Right lobe of liver (tissue), 6 donors: ENCODE data around the gene KIAA0319L. TPM values are rescaled to one million over a fixed set of nuclear protein-coding genes. Genes with fewer than 3 reads are reported as not detected.
"Not testable (repeated sequence)": the region's sequence is repeated elsewhere in the genome, so short reads cannot be mapped to it uniquely, and the experiment has no call there.

Source experiments
- ATAC-seq, 4 donors: fragments of 200-7000 bp; cut with Tn5 transposase; one replicate each; pipeline ENCODE4 v1.9.1; 2020; ENCODE audit warnings: mild to moderate bottlenecking in 4 of 4, moderate library complexity in 4 of 4
- DNase-seq, 3 donors: peaks; one replicate each; pipeline ENCODE4 v3.0.0-alpha.2; 2020
- H3K27ac ChIP-seq, 3 donors: fragments of 200-600 bp; one replicate each; pipeline ENCODE4 v1.8.0; 2022
- H3K27me3 ChIP-seq, 2 donors: fragments of 200-600 bp; one replicate each; pipeline ENCODE4 v1.8.0; 2022
- H3K36me3 ChIP-seq, 4 donors: fragments of 200-600 bp; sonication (generic) in 1 of 4; one replicate each; pipeline versions ENCODE4 v1.5.1 to v1.8.0; 2017 to 2022; ENCODE audit warnings: control low read depth in 1 of 4
- H3K4me1 ChIP-seq, 4 donors: fragments of 200-600 bp; sonication (generic) in 1 of 4; one replicate each; pipeline versions ENCODE4 v1.5.1 to v1.8.0; 2017 to 2022; ENCODE audit warnings: control low read depth in 1 of 4
- H3K4me3 ChIP-seq, 3 donors: fragments of 200-600 bp; one replicate each; pipeline ENCODE4 v1.8.0; 2022
- H3K9me3 ChIP-seq, 4 donors: fragments of 200-600 bp; sonication (generic) in 1 of 4; one replicate each; pipeline versions ENCODE4 v1.5.1 to v1.8.0; 2017 to 2022; ENCODE audit warnings: control low read depth in 1 of 4
- CTCF ChIP-seq, 4 donors: fragments of 200-600 bp in 3 of 4; fragments of 450-650 bp in 1 of 4; IDR thresholded peaks; one replicate each; pipeline versions ENCODE4 v1.5.1 to v1.8.0; 2016 to 2022; ENCODE audit warnings: antibody characterized with exemption in 4 of 4, mild to moderate bottlenecking in 2 of 4
- POLR2A ChIP-seq: fragments of 450-650 bp; IDR thresholded peaks from one replicate; pipeline ENCODE4 v1.6.1; 2017; ENCODE audit warnings: antibody characterized with exemption, mild to moderate bottlenecking
- WGBS: methylation state at CpG from one replicate; pipeline ENCODE4 v1.1.6; 2018; ENCODE audit warnings: low coverage, low lambda C conversion rate; ENCODE audit not compliant: insufficient coverage; ENCODE audit errors: missing lambda C conversion rate; 5-methylcytosine and 5-hydroxymethylcytosine counted together
- intact Hi-C, 2 donors: fragments of 100-400 bp; cut with DNase I; formaldehyde crosslinking; loops; one replicate each; pipeline versions ENCODE4 v1.11.2 to v1.14.1; 2022
- total RNA-seq, 6 experiments: library from RNA; depleted of rRNA in 2 of 6; stranded (reverse); fragments of >200 nt in 2 of 6; fragmentation: NEBNext Ultra II Directional in 3 of 6; extraction: Animal tissue kit (Norgen Biotek cat#: 25700) in 3 of 6; gene quantifications; one replicate each; pipeline versions ENCODE4 v1.1.0 to v1.2.4, GENCODE V29; 2016 to 2023
- donor health status: DM: no; HTN: yes; CAD: no.
- donor health status: DM: no; HTN: no; CAD: no.
- donor health status: DM: no; HTN: no; CAD: no.
- donor health status: DM: no; HTN: yes; CAD: no.
- donor health status: DM: no; HTN: yes; CAD: no.

Gene KIAA0319L
- total RNA-seq, 6 experiments from 2014 or later: 35.3 to 84.9 (median 54.3) TPM

- DNase-seq (no peak), ATAC-seq (no peak)
- Histone ChIP-seq H3K4me3 (no peak overlapping the region), H3K27me3 (no peaks in the 10 kb centered on the region), H3K9me3 (no peaks in the 10 kb centered on the region), H3K36me3 (peaks cover 0 to 34% (median 5%) of the 10 kb centered on the region in 4 donors), H3K27ac (no peak overlapping the region), H3K4me1 (no peaks in the 10 kb centered on the region)
- TF ChIP-seq CTCF (IDR thresholded peaks at IDR 0.05) (no peak), POLR2A (no peak)
- intact Hi-C loops: no loop called here
- WGBS: 95% methylated on average over 2 of the region's 2 CpGs
Measured at GRCh38 chr1:35477870-35478269, 79.3 kb downstream of the KIAA0319L start.

GRCh38 chr1:35475856-35476674, 81.1 kb downstream of the KIAA0319L start:
- 100% methylated on average over 6 of the region's 6 CpGs for WGBS
- Histone ChIP-seq H3K27ac (no peak overlapping the region), H3K4me1 (no peaks in the 10 kb centered on the region), H3K4me3 (no peak overlapping the region), H3K27me3 (no peaks in the 10 kb centered on the region), H3K9me3 (no peaks in the 10 kb centered on the region), H3K36me3 (peaks cover 0 to 34% (median 5%) of the 10 kb centered on the region in 4 donors)
- no peak for TF ChIP-seq POLR2A
- TF ChIP-seq CTCF (IDR thresholded peaks at IDR 0.05): no peak
- DNase-seq (no peak), ATAC-seq (no peak)
- intact Hi-C loops: no loop called here

- Histone ChIP-seq H3K36me3 (peaks cover 0 to 39% (median 5%) of the 10 kb centered on the region in 4 donors), H3K9me3 (no peaks in the 10 kb centered on the region), H3K27me3 (no peaks in the 10 kb centered on the region), H3K4me3 (no peak overlapping the region), H3K27ac (no peak overlapping the region), H3K4me1 (no peaks in the 10 kb centered on the region)
- ATAC-seq: no peak
- DNase-seq: no peak
- TF ChIP-seq POLR2A (no peak), CTCF (IDR thresholded peaks at IDR 0.05) (no peak)
- intact Hi-C loops: no loop called here
- WGBS: 100% methylated on average over 2 of the region's 2 CpGs
Measured at GRCh38 chr1:35475356-35475755, 81.8 kb downstream of the KIAA0319L start.

- H3K27ac ChIP-seq, DNase-seq, intact Hi-C loops, H3K27me3 ChIP-seq, H3K9me3 ChIP-seq, H3K4me3 ChIP-seq, ATAC-seq, H3K4me1 ChIP-seq: not testable (repeated sequence)
- H3K36me3 ChIP-seq: peaks cover 0 to 53% (median 5%) of the 10 kb centered on the region in 4 donors
- 63% methylated on average over 3 of the region's 3 CpGs for WGBS
Measured at GRCh38 chr1:35473216-35473615, 84.0 kb downstream of the KIAA0319L start.

- ATAC-seq: no peak
- H3K4me1 ChIP-seq: no peaks in the 10 kb centered on the region
- WGBS: 78% methylated on average over 4 of the region's 4 CpGs
- H3K27ac ChIP-seq: no peak overlapping the region
- DNase-seq: no peak
- TF ChIP-seq POLR2A (no peak), CTCF (IDR thresholded peaks at IDR 0.05) (no peak)
- intact Hi-C loops: no loop called here
- no peaks in the 10 kb centered on the region for H3K27me3 ChIP-seq
- no peaks in the 10 kb centered on the region for H3K9me3 ChIP-seq
- no peak overlapping the region for H3K4me3 ChIP-seq
- H3K36me3 ChIP-seq: peaks cover 0 to 43% (median 5%) of the 10 kb centered on the region in 4 donors
Measured at GRCh38 chr1:35470977-35471613, 86.1 kb downstream of the KIAA0319L start.
